Stimulated activated CD8-positive, alpha-beta memory T cell treated with anti-CD3 and anti-CD28 coated beads, Interleukin-7, amount 100 ng/mL, for 24 hours (primary cell): ENCODE results near the gene ZNF331.

Experiments used
- DNase-seq: peaks from one replicate; pipeline ENCODE4 v3.0.0-alpha.2; 2020; ENCODE audit warnings: low read depth

The ZNF331 gene

DNA sequence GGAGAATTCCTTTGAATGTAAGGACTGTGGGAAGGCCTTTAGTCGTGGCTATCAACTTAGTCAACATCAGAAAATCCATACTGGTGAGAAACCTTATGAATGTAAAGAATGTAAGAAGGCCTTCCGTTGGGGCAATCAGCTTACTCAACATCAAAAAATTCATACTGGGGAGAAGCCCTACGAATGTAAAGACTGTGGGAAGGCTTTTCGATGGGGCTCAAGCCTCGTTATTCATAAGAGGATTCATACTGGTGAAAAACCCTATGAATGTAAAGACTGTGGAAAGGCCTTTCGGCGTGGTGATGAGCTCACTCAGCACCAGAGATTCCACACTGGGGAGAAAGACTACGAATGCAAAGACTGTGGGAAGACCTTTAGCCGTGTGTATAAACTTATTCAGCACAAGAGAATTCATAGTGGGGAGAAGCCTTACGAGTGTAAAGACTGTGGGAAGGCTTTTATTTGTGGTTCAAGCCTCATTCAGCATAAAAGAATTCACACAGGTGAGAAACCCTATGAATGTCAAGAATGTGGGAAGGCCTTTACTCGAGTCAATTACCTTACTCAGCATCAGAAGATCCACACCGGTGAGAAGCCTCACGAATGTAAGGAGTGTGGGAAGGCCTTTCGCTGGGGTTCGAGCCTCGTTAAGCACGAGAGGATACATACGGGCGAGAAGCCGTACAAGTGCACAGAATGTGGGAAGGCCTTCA, 39.2 kb downstream of the ZNF331 start:
- DNase-seq, result no peak

GRCh38 chr19:53577968-53578367, 40.0 kb downstream of the ZNF331 start:
- no peak for DNase-seq

DNA sequence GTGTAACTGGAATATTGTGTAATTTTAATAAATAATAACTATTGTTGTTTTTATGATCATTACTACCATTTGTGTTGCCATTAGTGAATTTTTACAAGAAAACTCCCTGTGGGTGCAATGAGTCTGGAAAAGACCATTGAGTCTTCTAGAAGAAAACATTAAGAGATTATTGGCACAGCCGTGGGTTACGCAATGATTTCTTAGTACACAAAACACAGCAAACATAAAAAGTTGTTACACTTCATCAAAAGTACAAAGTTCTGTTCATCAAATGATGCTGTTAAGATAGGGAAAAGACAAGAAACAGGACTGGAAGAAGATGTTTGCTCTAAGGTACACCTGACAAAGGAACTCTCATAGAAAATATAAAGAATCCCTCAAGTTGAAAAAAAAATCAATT, 41.6 kb downstream of the ZNF331 start:
- no peak for DNase-seq

- DNase-seq, result no peak
Measured at GRCh38 chr19:53580871-53581835, 43.2 kb downstream of the ZNF331 start.

DNA sequence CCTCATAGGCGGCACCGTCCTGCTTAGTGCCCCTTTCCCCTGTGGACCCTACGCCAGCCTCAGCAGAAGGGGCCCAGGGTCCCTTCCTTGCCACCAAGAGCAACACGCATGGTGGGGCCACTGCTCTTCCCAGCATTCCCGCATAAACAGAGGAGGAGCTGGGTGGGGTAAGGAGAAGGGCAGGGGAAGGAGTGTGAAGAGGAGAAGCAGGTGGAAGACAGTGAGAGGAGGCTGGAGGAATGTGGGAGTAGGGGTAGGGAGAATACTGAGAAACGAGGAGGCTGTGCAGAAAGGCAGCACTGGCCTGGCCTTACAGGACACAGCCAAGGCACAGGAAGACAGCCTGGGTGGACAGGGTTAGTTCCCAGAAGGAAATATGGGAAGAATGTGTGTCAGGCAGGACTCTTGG, 43.9 kb downstream of the ZNF331 start:
- DNase-seq, result no peak

DNA sequence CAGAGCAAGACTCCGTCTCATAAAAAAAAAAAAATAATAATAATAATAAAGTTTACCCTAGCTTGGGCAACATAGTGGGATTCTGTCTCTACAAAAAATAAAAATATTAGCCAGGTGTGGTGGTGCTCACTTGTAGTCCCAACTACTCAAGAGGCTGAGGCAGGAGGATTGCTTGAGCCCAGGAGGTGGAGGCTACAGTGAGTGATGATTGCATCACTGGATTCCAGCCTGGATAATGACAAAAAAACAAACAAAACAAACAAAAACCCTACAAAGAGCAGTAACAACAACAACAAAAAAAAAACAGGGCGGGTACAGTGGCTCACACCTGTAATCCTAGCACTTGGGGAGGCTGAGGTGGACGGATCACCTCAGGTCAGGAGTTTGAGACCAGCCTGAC, 45.2 kb downstream of the ZNF331 start:
- no peak for DNase-seq

DNA sequence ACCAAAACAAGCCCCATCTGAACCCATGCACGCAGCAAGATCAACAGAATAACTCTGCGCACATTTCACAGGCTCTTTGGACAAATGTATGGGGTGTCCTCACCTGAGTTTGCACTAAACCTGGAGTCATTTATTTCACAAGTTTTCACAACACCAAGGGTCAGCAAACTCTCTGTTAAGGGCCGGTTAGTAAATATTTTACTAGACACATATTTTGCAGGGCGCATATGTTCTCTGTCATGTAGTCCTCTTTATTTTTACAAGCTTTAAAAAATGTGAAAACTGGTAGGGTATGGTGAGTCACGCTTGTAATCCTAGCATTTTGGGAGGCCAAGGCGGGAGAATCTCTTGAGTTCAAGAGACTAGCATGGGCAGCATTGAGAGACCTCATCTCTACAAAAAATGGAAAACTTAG, 48.3 kb downstream of the ZNF331 start:
- DNase-seq, result no peak

GRCh38 chr19:53594811-53595509, 57.0 kb downstream of the ZNF331 start:
- DNase-seq, result no peak

DNA sequence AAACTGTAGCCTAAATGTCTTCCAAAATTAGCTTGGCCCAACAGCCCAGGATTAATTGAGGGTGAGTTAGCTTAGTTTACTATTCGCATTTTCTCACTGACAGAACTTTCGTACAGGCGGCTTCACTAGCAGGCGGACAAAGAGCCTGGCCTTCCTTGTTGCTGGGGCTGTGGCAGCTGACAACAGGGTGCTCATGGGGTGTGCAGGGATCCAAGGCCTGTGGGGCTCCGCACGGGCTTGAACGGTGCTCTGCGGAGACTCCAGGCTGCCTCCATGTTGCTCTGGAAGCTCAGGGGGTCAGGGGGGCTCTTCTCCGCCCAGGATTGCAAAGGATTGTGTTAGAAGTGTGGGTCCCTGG, 57.5 kb downstream of the ZNF331 start:
- DNase-seq, result no peak

- DNase-seq, result no peak
Measured at GRCh38 chr19:53596056-53596455, 58.1 kb downstream of the ZNF331 start.

DNA sequence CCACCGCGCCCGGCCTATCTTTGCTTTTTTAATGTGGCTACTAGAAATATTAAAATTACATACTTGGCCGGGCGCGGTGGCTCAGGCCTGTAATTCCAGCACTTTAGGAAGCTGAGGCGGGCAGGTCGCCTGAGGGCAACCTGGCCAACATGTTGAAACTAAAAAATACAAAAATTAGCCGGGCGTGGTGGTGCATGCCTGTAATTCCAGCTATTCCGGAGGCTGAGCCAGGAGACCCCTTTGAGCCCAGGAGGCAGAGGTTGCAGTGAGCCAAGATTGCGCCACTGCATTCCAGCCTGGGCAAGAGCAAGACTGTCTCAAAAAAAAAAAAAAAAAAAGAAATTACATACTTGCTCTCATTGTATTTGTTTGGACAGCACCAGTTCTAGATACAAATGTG, 59.1 kb downstream of the ZNF331 start:
- no peak for DNase-seq

- DNase-seq, result no peak
Measured at GRCh38 chr19:53598361-53598760, 60.4 kb downstream of the ZNF331 start.

GRCh38 chr19:53600217-53600616, 62.3 kb downstream of the ZNF331 start:
- no peak for DNase-seq

- no peak for DNase-seq
Measured at GRCh38 chr19:53606031-53606430, 68.1 kb downstream of the ZNF331 start.

- no peak for DNase-seq
Measured at GRCh38 chr19:53608381-53608780, 70.4 kb downstream of the ZNF331 start.

GRCh38 chr19:53612762-53613526, 75.0 kb downstream of the ZNF331 start:
- no peak for DNase-seq

- DNase-seq, result no peak
Measured at GRCh38 chr19:53621885-53622740, 84.2 kb downstream of the ZNF331 start.

DNA sequence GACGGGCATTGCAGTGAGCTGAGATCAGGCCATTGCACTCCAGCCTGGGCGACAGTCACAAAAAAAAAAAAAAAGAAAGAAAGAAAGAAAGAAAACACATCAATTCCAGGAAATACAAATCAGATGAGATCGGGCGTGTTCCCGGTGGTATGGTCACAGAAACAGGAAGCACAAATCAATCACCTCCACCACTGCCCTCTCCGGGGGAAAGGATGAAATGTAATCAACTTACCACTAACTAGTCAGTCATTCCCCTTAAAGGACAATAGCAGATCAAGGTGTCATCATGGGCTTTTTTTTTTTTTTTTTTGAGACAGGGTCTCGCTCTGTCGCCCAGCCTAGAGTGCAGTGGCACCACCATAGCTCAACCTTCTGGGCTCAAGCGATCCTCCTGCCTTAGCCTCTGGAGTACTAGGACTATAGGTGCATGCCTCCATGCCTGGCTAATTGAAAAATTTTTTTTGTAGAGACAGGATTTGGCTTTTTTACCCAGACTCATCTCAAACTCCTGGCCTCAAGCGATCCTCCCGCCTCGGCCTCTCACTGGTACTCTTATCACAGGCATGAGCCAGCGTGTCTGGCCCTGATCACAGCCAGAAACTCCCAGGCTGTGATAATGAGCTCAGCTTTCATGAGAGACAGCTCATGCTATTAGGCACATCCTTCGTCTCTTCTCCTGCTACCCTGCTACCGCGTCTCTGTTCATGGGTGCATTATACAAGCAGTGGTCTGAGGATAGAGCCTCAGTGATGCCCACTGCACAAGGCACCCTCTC, 87.0 kb downstream of the ZNF331 start:
- no peak for DNase-seq

GRCh38 chr19:53626486-53626885, 88.5 kb downstream of the ZNF331 start:
- no peak for DNase-seq

GRCh38 chr19:53626976-53627375, 89.0 kb downstream of the ZNF331 start:
- DNase-seq, result no peak
